Neural cell (in vitro differentiated cells): ENCODE results near the gene CREB3L4. TPM values are rescaled to one million over a fixed set of nuclear protein-coding genes. Genes with fewer than 3 reads are reported as not detected.

Experiments used
- H2AFZ ChIP-seq: fragments of 200-600, 300-800 bp; sonication (generic), shearing (Covaris generic); 2 replicates; pipeline ENCODE4 v1.6.0; 2014; ENCODE audit warnings: low read depth, mild to moderate bottlenecking, antibody characterized with exemption, low read length, moderate library complexity
- H3F3A ChIP-seq: fragments of 200-600 bp; shearing (Covaris generic); 2 replicates; pipeline ENCODE4 v1.6.1; 2016; ENCODE audit warnings: mild to moderate bottlenecking, moderate library complexity, mixed read lengths, antibody characterized with exemption, low read length; ENCODE audit not compliant: insufficient read depth, poor library complexity, severe bottlenecking
- H3K27ac ChIP-seq: fragments of 200-600, 300-800 bp; sonication (generic), shearing (Covaris generic); 2 replicates; pipeline ENCODE4 v1.5.1; 2014; ENCODE audit warnings: mild to moderate bottlenecking, low read length, moderate library complexity
- H3K27me3 ChIP-seq: fragments of 300-800, 200-600 bp; sonication (generic), shearing (Covaris generic); 2 replicates; pipeline ENCODE4 v1.6.0; 2014; ENCODE audit warnings: mild to moderate bottlenecking, low read depth, low read length, moderate library complexity; ENCODE audit not compliant: insufficient read depth
- H3K36me3 ChIP-seq: fragments of 300-800, 200-600 bp; sonication (generic), shearing (Covaris generic); 2 replicates; pipeline ENCODE4 v1.5.1; 2014; ENCODE audit warnings: mild to moderate bottlenecking, antibody characterized with exemption, low read length, moderate library complexity; ENCODE audit not compliant: insufficient read depth
- H3K4me2 ChIP-seq: fragments of 300-800, 200-600 bp; sonication (generic), shearing (Covaris generic); 2 replicates; pipeline ENCODE4 v1.6.0; 2014; ENCODE audit warnings: mild to moderate bottlenecking, low read length
- H3K4me3 ChIP-seq: fragments of 300-800, 200-600 bp; sonication (generic), shearing (Covaris generic); 2 replicates; pipeline ENCODE4 v1.5.1; 2014; ENCODE audit warnings: mild to moderate bottlenecking, low read length, moderate library complexity
- H3K79me2 ChIP-seq: fragments of 200-600 bp; shearing (Covaris generic); replicated peaks from 2 replicates; pipeline ENCODE4 v1.6.0; 2014; ENCODE audit warnings: mild to moderate bottlenecking, low read length, moderate library complexity; ENCODE audit not compliant: insufficient read depth
- H3K9ac ChIP-seq: fragments of 300-800, 200-600 bp; sonication (generic), shearing (Covaris generic); 2 replicates; pipeline ENCODE4 v1.6.1; 2016; ENCODE audit warnings: mild to moderate bottlenecking, low read length, mixed read lengths
- H3K9me2 ChIP-seq: fragments of 200-600 bp; shearing (Covaris generic); 2 replicates; pipeline ENCODE4 v1.6.1; 2016; ENCODE audit warnings: mild to moderate bottlenecking, low read length, mixed read lengths; ENCODE audit not compliant: insufficient read depth
- H3K9me3 ChIP-seq: fragments of 200-600, 300-800 bp; sonication (generic), shearing (Covaris generic); 2 replicates; pipeline ENCODE4 v1.6.1; 2016; ENCODE audit warnings: mild to moderate bottlenecking, mixed run types, low read length, moderate library complexity, mixed read lengths
- H4K20me1 ChIP-seq: fragments of 200-600 bp; shearing (Covaris generic); 2 replicates; pipeline ENCODE4 v1.6.1; 2016; ENCODE audit warnings: mild to moderate bottlenecking, mixed run types; ENCODE audit not compliant: insufficient read depth
- EP300 ChIP-seq: fragments of 450-650 bp; conservative IDR thresholded peaks from 2 replicates; pipeline ENCODE4 v1.6.1; 2014; ENCODE audit warnings: antibody characterized with exemption, mild to moderate bottlenecking, moderate library complexity; ENCODE audit not compliant: poor library complexity, severe bottlenecking
- EZH2 ChIP-seq: fragments of 200-600, 300-800 bp; shearing (Covaris generic), sonication (generic); IDR thresholded peaks from 2 replicates; pipeline ENCODE4 v1.6.1; 2014; ENCODE audit warnings: antibody characterized with exemption, low read length, borderline replicate concordance, mild to moderate bottlenecking; ENCODE audit not compliant: insufficient read depth, poor library complexity, severe bottlenecking
- MXI1 ChIP-seq: fragments of 450-650 bp; conservative IDR thresholded peaks from 2 replicates; pipeline ENCODE4 v1.6.1; 2014; ENCODE audit warnings: antibody characterized with exemption, mild to moderate bottlenecking; ENCODE audit not compliant: poor library complexity, severe bottlenecking
- POLR2AphosphoS5 ChIP-seq: IDR thresholded peaks from 2 replicates; pipeline ENCODE4 v1.6.1; 2012
- RAD21 ChIP-seq: fragments of 450-650 bp; conservative IDR thresholded peaks from 2 replicates; pipeline ENCODE4 v1.6.1; 2014; ENCODE audit warnings: antibody characterized with exemption, mild to moderate bottlenecking, moderate library complexity
- SMC3 ChIP-seq: fragments of 450-650 bp; conservative IDR thresholded peaks from 2 replicates; pipeline ENCODE4 v1.6.1; 2014; ENCODE audit warnings: antibody characterized with exemption, mild to moderate bottlenecking, moderate library complexity; ENCODE audit not compliant: poor library complexity
- TAF1 ChIP-seq: IDR thresholded peaks from 2 replicates; pipeline ENCODE4 v1.6.1; 2012; ENCODE audit warnings: low read depth
- polyA plus RNA-seq: library from polyadenylated mRNA; depleted of rRNA; stranded (reverse); fragments of >200 nt; gene quantifications from 2 replicates; pipeline ENCODE4 v1.2.3, GENCODE V29; 2014
- TF ChIP-seq, protein P1 (sequence below): IDR thresholded peaks from 2 replicates; pipeline ENCODE4 v1.6.1; 2012; ENCODE audit warnings: borderline replicate concordance
- TF ChIP-seq, protein P2 (sequence below): fragments of 450-650 bp; IDR thresholded peaks from 2 replicates; pipeline ENCODE4 v1.5.1; 2014; ENCODE audit warnings: antibody characterized with exemption, mild to moderate bottlenecking, moderate library complexity; ENCODE audit not compliant: poor library complexity, severe bottlenecking

Gene CREB3L4
- polyA plus RNA-seq, 1 donor from 2014 or later, result 18.0 TPM

DNA sequence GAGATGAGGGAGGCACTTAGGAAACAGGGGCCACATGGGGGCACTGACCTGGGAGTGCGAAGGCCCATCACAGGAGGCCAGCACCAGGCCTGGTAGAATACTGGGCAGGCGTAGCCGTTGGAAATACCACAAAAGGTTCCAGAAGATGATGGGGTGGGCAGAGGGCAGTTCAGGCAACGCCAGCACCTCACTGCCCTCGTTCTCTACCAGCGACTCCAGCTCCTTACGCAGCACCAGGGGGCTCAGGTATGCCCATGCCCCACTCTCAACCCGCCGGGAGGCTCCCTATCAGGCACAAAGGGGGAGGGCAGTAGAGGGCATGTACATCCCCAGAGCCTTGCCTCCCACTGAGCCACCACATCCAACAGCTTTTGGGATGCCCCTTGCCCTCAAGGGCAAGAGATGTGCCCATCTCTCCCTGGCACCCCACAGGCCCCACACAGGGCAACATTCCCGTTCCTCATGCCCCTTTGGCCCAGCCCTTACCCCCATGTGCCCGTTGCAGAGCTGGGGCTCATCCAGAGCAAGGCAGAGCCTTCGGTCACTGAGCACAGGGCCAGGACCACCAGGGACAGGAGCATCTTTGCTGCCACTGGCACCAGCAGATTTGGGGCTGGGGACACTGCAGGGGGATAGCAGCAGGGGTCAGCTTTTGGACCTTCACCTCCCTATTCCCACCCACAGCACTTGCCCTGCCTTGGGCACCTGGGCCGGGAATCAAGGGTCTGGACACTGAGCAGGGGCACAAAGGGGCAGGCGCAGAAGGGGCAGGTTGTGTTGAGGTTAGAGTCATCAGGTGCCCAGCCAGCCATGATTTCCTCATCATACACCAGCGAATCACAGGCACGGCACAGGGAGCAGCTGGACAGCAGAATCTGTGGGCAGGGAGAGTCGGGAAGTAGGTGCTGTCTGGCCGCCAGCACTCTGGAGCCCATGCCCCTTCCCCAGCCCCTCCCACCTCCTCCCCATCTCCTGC, 35.3 kb upstream of the CREB3L4 start:
- Histone ChIP-seq H3K36me3 (no peaks in the 10 kb centered on the region), H3F3A (no peaks in the 10 kb centered on the region), H3K9me2 (no peaks in the 10 kb centered on the region), H3K4me3 (no peak overlapping the region), H3K9me3 (no peaks in the 10 kb centered on the region), H3K27me3 (no peaks in the 10 kb centered on the region), H3K4me2 (no peak overlapping the region), H3K79me2 (no peaks in the 10 kb centered on the region), H4K20me1 (no peaks in the 10 kb centered on the region), H2AFZ (no peak overlapping the region), H3K9ac (no peak overlapping the region), H3K27ac (no peak overlapping the region)
- TF ChIP-seq POLR2AphosphoS5 (no peak), MXI1 (no peak), TAF1 (no peak), SMC3 (no peak), EP300 (no peak), EZH2 (no peak)
- TF ChIP-seq, protein P1, sequence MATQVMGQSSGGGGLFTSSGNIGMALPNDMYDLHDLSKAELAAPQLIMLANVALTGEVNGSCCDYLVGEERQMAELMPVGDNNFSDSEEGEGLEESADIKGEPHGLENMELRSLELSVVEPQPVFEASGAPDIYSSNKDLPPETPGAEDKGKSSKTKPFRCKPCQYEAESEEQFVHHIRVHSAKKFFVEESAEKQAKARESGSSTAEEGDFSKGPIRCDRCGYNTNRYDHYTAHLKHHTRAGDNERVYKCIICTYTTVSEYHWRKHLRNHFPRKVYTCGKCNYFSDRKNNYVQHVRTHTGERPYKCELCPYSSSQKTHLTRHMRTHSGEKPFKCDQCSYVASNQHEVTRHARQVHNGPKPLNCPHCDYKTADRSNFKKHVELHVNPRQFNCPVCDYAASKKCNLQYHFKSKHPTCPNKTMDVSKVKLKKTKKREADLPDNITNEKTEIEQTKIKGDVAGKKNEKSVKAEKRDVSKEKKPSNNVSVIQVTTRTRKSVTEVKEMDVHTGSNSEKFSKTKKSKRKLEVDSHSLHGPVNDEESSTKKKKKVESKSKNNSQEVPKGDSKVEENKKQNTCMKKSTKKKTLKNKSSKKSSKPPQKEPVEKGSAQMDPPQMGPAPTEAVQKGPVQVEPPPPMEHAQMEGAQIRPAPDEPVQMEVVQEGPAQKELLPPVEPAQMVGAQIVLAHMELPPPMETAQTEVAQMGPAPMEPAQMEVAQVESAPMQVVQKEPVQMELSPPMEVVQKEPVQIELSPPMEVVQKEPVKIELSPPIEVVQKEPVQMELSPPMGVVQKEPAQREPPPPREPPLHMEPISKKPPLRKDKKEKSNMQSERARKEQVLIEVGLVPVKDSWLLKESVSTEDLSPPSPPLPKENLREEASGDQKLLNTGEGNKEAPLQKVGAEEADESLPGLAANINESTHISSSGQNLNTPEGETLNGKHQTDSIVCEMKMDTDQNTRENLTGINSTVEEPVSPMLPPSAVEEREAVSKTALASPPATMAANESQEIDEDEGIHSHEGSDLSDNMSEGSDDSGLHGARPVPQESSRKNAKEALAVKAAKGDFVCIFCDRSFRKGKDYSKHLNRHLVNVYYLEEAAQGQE, result no peak
- TF ChIP-seq, protein P2, sequence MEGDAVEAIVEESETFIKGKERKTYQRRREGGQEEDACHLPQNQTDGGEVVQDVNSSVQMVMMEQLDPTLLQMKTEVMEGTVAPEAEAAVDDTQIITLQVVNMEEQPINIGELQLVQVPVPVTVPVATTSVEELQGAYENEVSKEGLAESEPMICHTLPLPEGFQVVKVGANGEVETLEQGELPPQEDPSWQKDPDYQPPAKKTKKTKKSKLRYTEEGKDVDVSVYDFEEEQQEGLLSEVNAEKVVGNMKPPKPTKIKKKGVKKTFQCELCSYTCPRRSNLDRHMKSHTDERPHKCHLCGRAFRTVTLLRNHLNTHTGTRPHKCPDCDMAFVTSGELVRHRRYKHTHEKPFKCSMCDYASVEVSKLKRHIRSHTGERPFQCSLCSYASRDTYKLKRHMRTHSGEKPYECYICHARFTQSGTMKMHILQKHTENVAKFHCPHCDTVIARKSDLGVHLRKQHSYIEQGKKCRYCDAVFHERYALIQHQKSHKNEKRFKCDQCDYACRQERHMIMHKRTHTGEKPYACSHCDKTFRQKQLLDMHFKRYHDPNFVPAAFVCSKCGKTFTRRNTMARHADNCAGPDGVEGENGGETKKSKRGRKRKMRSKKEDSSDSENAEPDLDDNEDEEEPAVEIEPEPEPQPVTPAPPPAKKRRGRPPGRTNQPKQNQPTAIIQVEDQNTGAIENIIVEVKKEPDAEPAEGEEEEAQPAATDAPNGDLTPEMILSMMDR, result no peak

DNA sequence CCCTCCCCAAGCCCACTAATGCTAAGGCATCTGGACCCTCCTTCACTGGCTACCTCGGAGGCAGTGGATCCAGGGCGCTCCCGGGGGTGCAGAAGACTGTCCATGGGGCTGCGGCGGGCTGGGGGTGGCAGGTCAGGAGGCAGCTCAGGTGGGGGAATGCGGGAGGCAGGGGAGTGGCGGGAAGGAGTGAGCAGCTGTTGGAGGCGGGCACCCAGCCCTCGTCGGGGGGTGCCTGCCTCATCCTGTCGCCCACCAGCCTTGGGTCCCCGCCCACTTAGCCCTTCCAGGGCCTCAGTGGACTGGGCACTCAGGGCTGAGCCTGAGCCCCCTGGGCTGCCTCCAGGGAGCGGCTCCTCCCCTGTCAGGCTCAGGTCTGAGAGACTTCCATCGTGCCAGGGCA, 34.3 kb upstream of the CREB3L4 start:
- H3K4me2 ChIP-seq, result no peak overlapping the region
- no peak overlapping the region for H2AFZ ChIP-seq
- H3K79me2 ChIP-seq, result no peaks in the 10 kb centered on the region
- no peaks in the 10 kb centered on the region for H3K9me3 ChIP-seq
- no peak overlapping the region for H3K9ac ChIP-seq
- no peaks in the 10 kb centered on the region for H3K27me3 ChIP-seq
- H3K4me3 ChIP-seq, result no peak overlapping the region
- TF ChIP-seq POLR2AphosphoS5 (no peak), EZH2 (no peak), TAF1 (no peak), SMC3 (no peak), MXI1 (no peak), RAD21 (no peak)
- TF ChIP-seq, protein P2, result no peak
- TF ChIP-seq, protein P1, result no peak
- no peaks in the 10 kb centered on the region for H3K36me3 ChIP-seq
- H4K20me1 ChIP-seq, result no peaks in the 10 kb centered on the region
- H3F3A ChIP-seq, result no peaks in the 10 kb centered on the region
- no peak overlapping the region for H3K27ac ChIP-seq
- H3K9me2 ChIP-seq, result no peaks in the 10 kb centered on the region
